ENCODE results near the gene NOTCH1.
A peak's percentile ranks its signal among the peaks of the same experiment; 100 is the strongest.

NOTCH1 gene

DNA sequence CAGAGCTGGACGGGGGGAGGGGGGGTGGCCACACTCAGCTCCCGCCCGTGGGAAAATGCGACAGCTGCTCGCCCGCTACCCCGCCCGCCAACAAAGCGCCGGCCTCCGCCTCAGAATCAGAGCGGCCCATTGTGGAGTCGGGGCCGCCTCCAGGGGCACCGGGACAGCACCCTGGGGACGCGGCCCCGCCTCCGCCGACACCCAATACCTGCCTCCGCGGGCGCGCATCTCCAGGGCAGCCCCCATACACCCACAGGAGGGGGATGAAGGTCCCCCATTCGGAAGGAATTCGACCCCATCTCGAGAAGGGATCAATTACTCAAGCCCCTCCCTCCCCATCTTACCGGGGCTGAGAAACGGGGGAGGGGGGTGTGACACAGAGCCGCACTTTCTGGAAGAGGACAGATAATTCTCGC lies 1.3 kb downstream of the NOTCH1 start:
- DNase-seq: peak; percentile 58 to 70

DNA sequence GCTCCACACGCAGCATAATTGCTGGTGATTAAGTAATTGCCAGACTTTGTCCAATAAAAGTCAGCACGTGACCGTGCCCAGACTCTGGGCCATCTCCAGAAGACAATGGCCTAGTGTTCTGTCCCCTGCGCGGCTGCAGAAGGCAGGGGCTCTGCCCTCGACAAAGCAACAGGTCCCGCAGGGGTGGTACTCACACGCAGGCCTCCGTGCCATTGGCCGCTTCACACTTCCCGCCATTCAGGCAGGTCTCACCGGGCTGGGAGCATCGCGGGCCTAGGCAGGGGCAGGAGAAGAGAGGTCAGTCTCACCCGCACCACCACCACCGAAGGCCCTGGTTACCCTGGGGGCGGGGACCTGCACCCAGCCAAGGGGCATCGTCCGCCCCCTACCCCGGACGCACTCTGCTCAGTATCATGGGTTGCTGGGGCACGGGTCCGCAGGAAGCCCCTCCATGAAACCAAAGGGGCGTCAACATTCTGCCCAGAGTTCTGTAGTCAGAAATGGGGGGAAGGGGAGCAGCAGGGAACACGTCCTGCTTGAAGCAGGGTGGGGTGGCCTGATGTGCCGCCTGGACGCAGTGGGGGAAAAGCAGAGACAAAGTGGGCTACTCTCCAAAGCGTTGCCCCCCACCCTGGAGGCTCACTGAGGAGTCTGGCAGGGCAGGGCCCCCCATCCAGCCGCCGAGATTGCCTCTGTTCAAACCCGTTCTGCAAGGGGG lies 1.9 kb downstream of the NOTCH1 start:
- no peak for DNase-seq

GRCh38 chr9:136543280-136543679 lies 2.6 kb downstream of the NOTCH1 start:
- no peak for DNase-seq

DNA sequence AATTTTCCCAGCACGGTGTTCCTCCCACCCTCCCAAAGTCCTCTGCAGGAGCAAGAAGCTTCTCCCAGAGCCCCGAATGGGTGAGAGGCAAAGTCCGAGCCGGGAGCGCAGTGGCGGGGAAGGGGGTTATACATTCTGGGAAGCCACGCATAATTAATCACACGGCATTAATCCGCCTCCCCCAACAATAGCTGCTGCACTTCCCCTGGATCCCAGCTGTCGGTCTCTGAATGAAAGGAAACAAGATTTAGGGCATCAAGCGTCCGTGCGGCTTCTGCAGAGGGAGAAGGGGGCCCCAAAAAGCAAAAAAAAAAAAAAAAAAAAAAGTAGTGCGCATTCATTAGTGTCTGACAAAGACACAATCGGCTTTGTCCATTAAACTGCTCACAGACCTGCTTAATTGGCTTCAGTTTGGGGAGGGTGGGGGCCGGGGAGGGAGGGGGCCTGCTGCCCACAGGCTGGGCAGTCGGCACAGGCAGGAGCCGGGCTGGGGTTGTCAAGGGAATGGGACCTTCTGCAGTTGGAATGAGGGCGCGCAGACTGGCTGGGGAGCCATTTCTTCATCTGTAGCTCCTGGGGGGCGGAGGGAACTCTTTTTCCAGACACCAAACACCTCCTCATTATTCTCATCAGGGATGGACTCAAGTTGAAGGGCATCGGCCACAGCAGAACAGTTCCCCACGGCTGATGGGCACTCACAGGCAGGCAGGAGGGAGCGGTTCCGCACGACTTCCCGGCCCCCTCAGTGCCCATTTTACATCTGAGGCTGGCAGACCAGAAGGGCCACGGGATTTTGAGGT lies 3.4 kb downstream of the NOTCH1 start:
- no peak for DNase-seq

GRCh38 chr9:136541709-136542108 lies 4.1 kb downstream of the NOTCH1 start:
- DNase-seq: no peak

GRCh38 chr9:136541179-136541578 lies 4.7 kb downstream of the NOTCH1 start:
- DNase-seq: no peak

- peak; percentile 94 for DNase-seq
Observed at GRCh38 chr9:136539427-136540421, 6.1 kb downstream of the NOTCH1 start.

GRCh38 chr9:136538599-136539426 lies 7.0 kb downstream of the NOTCH1 start:
- DNase-seq: peak; percentile 36 to 54

GRCh38 chr9:136537896-136538598 lies 7.8 kb downstream of the NOTCH1 start:
- DNase-seq: no peak

DNA sequence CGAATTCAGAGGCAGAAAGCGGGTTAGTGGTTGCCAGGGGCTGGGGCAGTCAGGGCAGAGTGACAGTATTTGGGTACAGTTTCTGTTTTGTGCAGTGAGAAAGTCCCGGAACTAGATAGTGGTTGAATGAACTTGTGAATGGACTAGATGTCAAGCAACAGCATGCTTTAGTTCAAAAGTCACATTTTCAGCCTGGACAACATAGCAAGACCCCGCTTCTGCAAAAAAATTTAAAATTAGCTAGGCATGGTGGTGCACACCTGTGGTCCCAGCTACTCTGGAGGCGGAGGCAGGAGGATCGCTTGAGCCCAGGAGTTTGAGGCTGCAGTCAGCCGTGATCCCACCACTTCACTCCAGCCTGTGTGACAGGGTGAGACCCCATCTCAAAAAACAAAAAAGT lies 8.4 kb downstream of the NOTCH1 start:
- DNase-seq: no peak

DNA sequence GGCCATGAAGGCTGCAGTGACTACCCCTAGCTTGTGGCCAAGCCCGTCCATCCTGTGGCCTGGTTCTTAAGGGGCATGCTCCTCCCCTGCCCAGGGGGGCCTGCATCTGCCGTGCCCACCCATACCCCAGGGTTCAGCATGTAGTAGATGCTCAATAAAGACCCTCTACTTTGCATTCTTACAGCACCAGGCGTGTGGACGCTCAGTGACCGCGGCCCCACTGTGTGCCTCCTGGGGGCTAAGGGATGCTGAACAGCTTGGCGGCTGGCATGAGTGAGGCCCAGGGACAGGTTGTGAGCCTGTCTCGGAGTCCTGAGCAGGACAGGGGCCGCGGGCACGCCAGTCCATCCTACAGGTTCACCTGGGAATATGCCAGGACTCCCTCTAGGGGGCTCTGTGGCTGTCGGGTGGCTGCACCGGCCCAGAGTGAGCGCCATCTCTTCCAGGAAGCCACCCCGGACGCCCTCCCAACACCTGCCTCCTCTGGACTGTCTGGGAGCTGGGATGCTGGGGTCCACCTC lies 9.1 kb downstream of the NOTCH1 start:
- no peak for DNase-seq

GRCh38 chr9:136536051-136536720 lies 9.7 kb downstream of the NOTCH1 start:
- DNase-seq: no peak

- DNase-seq: no peak
Observed at GRCh38 chr9:136535070-136535469, 10.8 kb downstream of the NOTCH1 start.

GRCh38 chr9:136534366-136534765 lies 11.5 kb downstream of the NOTCH1 start:
- DNase-seq: no peak

DNA sequence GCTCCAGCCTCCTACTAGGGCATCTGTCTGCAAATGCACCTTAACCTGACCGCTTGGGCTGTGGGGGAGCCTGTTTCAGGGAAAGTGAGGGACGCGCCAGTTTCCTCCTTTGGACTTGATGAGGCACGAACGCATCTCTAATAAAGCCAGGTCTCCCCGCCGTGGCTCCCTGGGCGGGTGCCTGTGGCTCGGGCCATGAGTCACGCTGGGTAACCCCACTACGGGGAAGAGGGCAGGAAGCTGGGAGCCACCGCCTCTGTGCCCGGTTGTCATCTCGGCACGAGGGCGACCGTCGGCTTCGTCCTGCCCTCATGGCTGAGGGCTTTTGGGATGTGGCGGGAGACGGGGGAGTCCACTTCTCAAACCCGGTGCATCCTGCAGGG lies 12.1 kb downstream of the NOTCH1 start:
- DNase-seq: peak; percentile 83 to 86

- peak; percentile 55 to 76 for DNase-seq
Observed at GRCh38 chr9:136532799-136533774, 12.8 kb downstream of the NOTCH1 start.

- no peak for DNase-seq
Observed at GRCh38 chr9:136531904-136532798, 13.7 kb downstream of the NOTCH1 start.

GRCh38 chr9:136531186-136531903 lies 14.5 kb downstream of the NOTCH1 start:
- no peak for DNase-seq
